ENCODE measurements around the gene BCAP31. TPM values are rescaled to one million over a fixed set of nuclear protein-coding genes. Genes with fewer than 3 reads are reported as not detected.

BCAP31 gene
- total and polyA plus RNA-seq, 2 donors: 71.9 to 114 TPM

GRCh38 chrX:153738056-153738605 lies 13.9 kb upstream of the BCAP31 start:
- no peak overlapping the region for H3K27ac ChIP-seq (ENCODE audit: low read depth in 1 of 2, low read length in 1 of 2)
- H3K27me3 ChIP-seq (ENCODE audit: control insufficient read depth in 2 of 2, insufficient read depth in 1 of 2, low read length in 1 of 2): no peaks in the 10 kb centered on the region
- peaks cover 0 to 19% of the 10 kb centered on the region in 2 donors for H3K36me3 ChIP-seq (ENCODE audit: control insufficient read depth in 2 of 2, insufficient read depth in 2 of 2, low read length in 1 of 2)
- peaks cover 0 to 21% of the 10 kb centered on the region in 2 donors for H3K4me1 ChIP-seq (ENCODE audit: control insufficient read depth in 2 of 2, insufficient read depth in 2 of 2, low read length in 2 of 2)
- H3K4me3 ChIP-seq (ENCODE audit: low read length in 2 of 2): no peak overlapping the region
- H3K9me3 ChIP-seq (ENCODE audit: control insufficient read depth in 2 of 2, insufficient read depth in 1 of 2, low read length in 1 of 2): no peaks in the 10 kb centered on the region
- no peak for DNase-seq (ENCODE audit: low read depth in 6 of 9, low spot score in 9 of 9)
- 96% methylated on average over 27 of the region's 27 CpGs for WGBS

GRCh38 chrX:153736871-153737441 lies 12.8 kb upstream of the BCAP31 start:
- WGBS: 94% methylated on average over 15 of the region's 15 CpGs
- no peak overlapping the region for H3K4me3 ChIP-seq (ENCODE audit: low read length in 2 of 2)
- peaks cover 0 to 21% of the 10 kb centered on the region in 2 donors for H3K4me1 ChIP-seq (ENCODE audit: control insufficient read depth in 2 of 2, insufficient read depth in 2 of 2, low read length in 2 of 2)
- no peak for DNase-seq (ENCODE audit: low read depth in 6 of 9, low spot score in 9 of 9)
- H3K27ac ChIP-seq (ENCODE audit: low read depth in 1 of 2, low read length in 1 of 2): no peak overlapping the region
- H3K36me3 ChIP-seq (ENCODE audit: control insufficient read depth in 2 of 2, insufficient read depth in 2 of 2, low read length in 1 of 2): peaks cover 0 to 19% of the 10 kb centered on the region in 2 donors
- no peaks in the 10 kb centered on the region for H3K9me3 ChIP-seq (ENCODE audit: control insufficient read depth in 2 of 2, insufficient read depth in 1 of 2, low read length in 1 of 2)
- no peaks in the 10 kb centered on the region for H3K27me3 ChIP-seq (ENCODE audit: control insufficient read depth in 2 of 2, insufficient read depth in 1 of 2, low read length in 1 of 2)

GRCh38 chrX:153736071-153736820 lies 12.1 kb upstream of the BCAP31 start:
- H3K36me3 ChIP-seq (ENCODE audit: control insufficient read depth in 2 of 2, insufficient read depth in 2 of 2, low read length in 1 of 2): peaks cover 0 to 19% of the 10 kb centered on the region in 2 donors
- DNase-seq (ENCODE audit: low read depth in 6 of 9, low spot score in 9 of 9): no peak

GRCh38 chrX:153735274-153735673 lies 11.1 kb upstream of the BCAP31 start:
- Histone ChIP-seq H3K4me1 (ENCODE audit: control insufficient read depth in 2 of 2, insufficient read depth in 2 of 2, low read length in 2 of 2) (peaks cover 0 to 11% of the 10 kb centered on the region in 2 donors), H3K36me3 (ENCODE audit: control insufficient read depth in 2 of 2, insufficient read depth in 2 of 2, low read length in 1 of 2) (peaks cover 0 to 19% of the 10 kb centered on the region in 2 donors), H3K4me3 (ENCODE audit: low read length in 2 of 2) (no peak overlapping the region), H3K27me3 (ENCODE audit: control insufficient read depth in 2 of 2, insufficient read depth in 1 of 2, low read length in 1 of 2) (no peaks in the 10 kb centered on the region), H3K27ac (ENCODE audit: low read depth in 1 of 2, low read length in 1 of 2) (no peak overlapping the region), H3K9me3 (ENCODE audit: control insufficient read depth in 2 of 2, insufficient read depth in 1 of 2, low read length in 1 of 2) (no peaks in the 10 kb centered on the region)
- WGBS: 91% methylated on average over 9 of the region's 9 CpGs
- DNase-seq (ENCODE audit: low read depth in 6 of 9, low spot score in 9 of 9): no peak

More at GRCh38 chrX:153736071-153736820, 12.1 kb upstream of the BCAP31 start:
- no peak overlapping the region for H3K27ac ChIP-seq (ENCODE audit: low read depth in 1 of 2, low read length in 1 of 2)
- WGBS: 97% methylated on average over 30 of the region's 30 CpGs
- no peaks in the 10 kb centered on the region for H3K27me3 ChIP-seq (ENCODE audit: control insufficient read depth in 2 of 2, insufficient read depth in 1 of 2, low read length in 1 of 2)
- H3K4me3 ChIP-seq (ENCODE audit: low read length in 2 of 2): no peak overlapping the region
- no peaks in the 10 kb centered on the region for H3K9me3 ChIP-seq (ENCODE audit: control insufficient read depth in 2 of 2, insufficient read depth in 1 of 2, low read length in 1 of 2)
- peaks cover 0 to 19% of the 10 kb centered on the region in 2 donors for H3K4me1 ChIP-seq (ENCODE audit: control insufficient read depth in 2 of 2, insufficient read depth in 2 of 2, low read length in 2 of 2)

GRCh38 chrX:153734871-153735270 lies 10.7 kb upstream of the BCAP31 start:
- no peaks in the 10 kb centered on the region for H3K9me3 ChIP-seq (ENCODE audit: control insufficient read depth in 2 of 2, insufficient read depth in 1 of 2, low read length in 1 of 2)
- peaks cover 0 to 7% of the 10 kb centered on the region in 2 donors for H3K4me1 ChIP-seq (ENCODE audit: control insufficient read depth in 2 of 2, insufficient read depth in 2 of 2, low read length in 2 of 2)
- no peaks in the 10 kb centered on the region for H3K27me3 ChIP-seq (ENCODE audit: control insufficient read depth in 2 of 2, insufficient read depth in 1 of 2, low read length in 1 of 2)
- WGBS: 100% methylated on average over 2 of the region's 2 CpGs
- peaks cover 0 to 19% of the 10 kb centered on the region in 2 donors for H3K36me3 ChIP-seq (ENCODE audit: control insufficient read depth in 2 of 2, insufficient read depth in 2 of 2, low read length in 1 of 2)
- DNase-seq (ENCODE audit: low read depth in 6 of 9, low spot score in 9 of 9): no peak
- no peak overlapping the region for H3K4me3 ChIP-seq (ENCODE audit: low read length in 2 of 2)
- H3K27ac ChIP-seq (ENCODE audit: low read depth in 1 of 2, low read length in 1 of 2): no peak overlapping the region

- Histone ChIP-seq H3K27me3 (ENCODE audit: control insufficient read depth in 2 of 2, insufficient read depth in 1 of 2, low read length in 1 of 2) (no peaks in the 10 kb centered on the region), H3K4me1 (ENCODE audit: control insufficient read depth in 2 of 2, insufficient read depth in 2 of 2, low read length in 2 of 2) (no peaks in the 10 kb centered on the region), H3K4me3 (ENCODE audit: low read length in 2 of 2) (no peak overlapping the region), H3K9me3 (ENCODE audit: control insufficient read depth in 2 of 2, insufficient read depth in 1 of 2, low read length in 1 of 2) (no peaks in the 10 kb centered on the region), H3K36me3 (ENCODE audit: control insufficient read depth in 2 of 2, insufficient read depth in 2 of 2, low read length in 1 of 2) (peaks cover 0 to 27% of the 10 kb centered on the region in 2 donors), H3K27ac (ENCODE audit: low read depth in 1 of 2, low read length in 1 of 2) (no peak overlapping the region)
- no peak for DNase-seq (ENCODE audit: low read depth in 6 of 9, low spot score in 9 of 9)
- WGBS: 95% methylated on average over 15 of the region's 15 CpGs
Observed at GRCh38 chrX:153733651-153734240, 9.6 kb upstream of the BCAP31 start.

- Histone ChIP-seq H3K4me3 (ENCODE audit: low read length in 2 of 2) (no peak overlapping the region), H3K4me1 (ENCODE audit: control insufficient read depth in 2 of 2, insufficient read depth in 2 of 2, low read length in 2 of 2) (peaks cover 4 to 7% of the 10 kb centered on the region in 2 donors), H3K27ac (ENCODE audit: low read depth in 1 of 2, low read length in 1 of 2) (no peak overlapping the region), H3K9me3 (ENCODE audit: control insufficient read depth in 2 of 2, insufficient read depth in 1 of 2, low read length in 1 of 2) (peaks cover 0 to under 1% of the 10 kb centered on the region in 2 donors), H3K36me3 (ENCODE audit: control insufficient read depth in 2 of 2, insufficient read depth in 2 of 2, low read length in 1 of 2) (peaks cover 0 to 23% of the 10 kb centered on the region in 2 donors), H3K27me3 (ENCODE audit: control insufficient read depth in 2 of 2, insufficient read depth in 1 of 2, low read length in 1 of 2) (no peaks in the 10 kb centered on the region)
- WGBS: 97% methylated on average over 14 of the region's 14 CpGs
- no peak for DNase-seq (ENCODE audit: low read depth in 6 of 9, low spot score in 9 of 9)
Observed at GRCh38 chrX:153732401-153732800, 8.2 kb upstream of the BCAP31 start.

- Histone ChIP-seq H3K27me3 (ENCODE audit: control insufficient read depth in 2 of 2, insufficient read depth in 1 of 2, low read length in 1 of 2) (no peaks in the 10 kb centered on the region), H3K9me3 (ENCODE audit: control insufficient read depth in 2 of 2, insufficient read depth in 1 of 2, low read length in 1 of 2) (peaks cover 0 to 5% of the 10 kb centered on the region in 2 donors), H3K4me3 (ENCODE audit: low read length in 2 of 2) (no peak overlapping the region), H3K4me1 (ENCODE audit: control insufficient read depth in 2 of 2, insufficient read depth in 2 of 2, low read length in 2 of 2) (peaks cover 5 to 13% of the 10 kb centered on the region in 2 donors), H3K27ac (ENCODE audit: low read depth in 1 of 2, low read length in 1 of 2) (no peak overlapping the region), H3K36me3 (ENCODE audit: control insufficient read depth in 2 of 2, insufficient read depth in 2 of 2, low read length in 1 of 2) (peaks cover 0 to 18% of the 10 kb centered on the region in 2 donors)
- 65% methylated on average over 3 of the region's 3 CpGs for WGBS
- no peak for DNase-seq (ENCODE audit: low read depth in 6 of 9, low spot score in 9 of 9)
Observed at GRCh38 chrX:153731845-153732215, 7.6 kb upstream of the BCAP31 start.

Data from thymus (tissue), 11 donors.